Measurements from ENCODE around the gene HECTD3. TPM values are rescaled to one million over a fixed set of nuclear protein-coding genes. Genes with fewer than 3 reads are reported as not detected.
A peak's percentile ranks its signal among the peaks of the same experiment; 100 is the strongest.

HECTD3 gene
- total and polyA plus RNA-seq, 9 of the 15 experiments (the other 6 are each of a cell fraction or from before 2014, with no cell fraction given) = 6.3 to 50.8 (median 18.9) TPM

GRCh38 chr1:45012639-45013278, 1.6 kb upstream of the HECTD3 start (continued):
- TF ChIP-seq, protein P1, sequence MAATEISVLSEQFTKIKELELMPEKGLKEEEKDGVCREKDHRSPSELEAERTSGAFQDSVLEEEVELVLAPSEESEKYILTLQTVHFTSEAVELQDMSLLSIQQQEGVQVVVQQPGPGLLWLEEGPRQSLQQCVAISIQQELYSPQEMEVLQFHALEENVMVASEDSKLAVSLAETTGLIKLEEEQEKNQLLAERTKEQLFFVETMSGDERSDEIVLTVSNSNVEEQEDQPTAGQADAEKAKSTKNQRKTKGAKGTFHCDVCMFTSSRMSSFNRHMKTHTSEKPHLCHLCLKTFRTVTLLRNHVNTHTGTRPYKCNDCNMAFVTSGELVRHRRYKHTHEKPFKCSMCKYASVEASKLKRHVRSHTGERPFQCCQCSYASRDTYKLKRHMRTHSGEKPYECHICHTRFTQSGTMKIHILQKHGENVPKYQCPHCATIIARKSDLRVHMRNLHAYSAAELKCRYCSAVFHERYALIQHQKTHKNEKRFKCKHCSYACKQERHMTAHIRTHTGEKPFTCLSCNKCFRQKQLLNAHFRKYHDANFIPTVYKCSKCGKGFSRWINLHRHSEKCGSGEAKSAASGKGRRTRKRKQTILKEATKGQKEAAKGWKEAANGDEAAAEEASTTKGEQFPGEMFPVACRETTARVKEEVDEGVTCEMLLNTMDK (IDR thresholded peaks at IDR 0.05; ENCODE audit: borderline replicate concordance, insufficient read depth, low read depth, low read length, poor library complexity, severe bottlenecking) = no peak
- TF ChIP-seq SREBF1 (IDR thresholded peaks at IDR 0.05; ENCODE audit: borderline replicate concordance, low read depth, low read length) (0 out of 2 replicates have a peak, but pooled peaks have one; percentile 44), NR2C1 (IDR thresholded peaks at IDR 0.05) (no peak), NR2C1 (tag; IDR thresholded peaks at IDR 0.05) (peak; percentile 45; the same call in 1 of the 2 replicates), ILF3 (IDR thresholded peaks at IDR 0.05; ENCODE audit: borderline replicate concordance) (no peak), CGGBP1 (CRISPR knock-in tag; IDR thresholded peaks at IDR 0.05) (no peak), GABPA (tag; conservative IDR thresholded peaks at IDR 0.05; ENCODE audit: low read depth) (peak; percentile 41; the same call in 1 of the 2 replicates), CAMTA2 (CRISPR knock-in tag; conservative IDR thresholded peaks at IDR 0.05) (no peak), TAF15 (IDR thresholded peaks at IDR 0.05; ENCODE audit: low read depth, low read length) (no peak), HES1 (IDR thresholded peaks at IDR 0.05; ENCODE audit: low read depth) (peak; percentile 50; the same call in 1 of the 2 replicates), PHB (CRISPR knock-in tag; IDR thresholded peaks at IDR 0.05) (no peak), ZNF212 (CRISPR knock-in tag; IDR thresholded peaks at IDR 0.05) (no peak), TAF1 (IDR thresholded peaks at IDR 0.05; ENCODE audit: control insufficient read depth, extremely low read depth, insufficient read depth, low read length, severe bottlenecking) (peak; percentile 78), EWSR1 (IDR thresholded peaks at IDR 0.05; ENCODE audit: borderline replicate concordance, low read depth, partially characterized antibody) (no peak)
- TF ChIP-seq, protein P2, sequence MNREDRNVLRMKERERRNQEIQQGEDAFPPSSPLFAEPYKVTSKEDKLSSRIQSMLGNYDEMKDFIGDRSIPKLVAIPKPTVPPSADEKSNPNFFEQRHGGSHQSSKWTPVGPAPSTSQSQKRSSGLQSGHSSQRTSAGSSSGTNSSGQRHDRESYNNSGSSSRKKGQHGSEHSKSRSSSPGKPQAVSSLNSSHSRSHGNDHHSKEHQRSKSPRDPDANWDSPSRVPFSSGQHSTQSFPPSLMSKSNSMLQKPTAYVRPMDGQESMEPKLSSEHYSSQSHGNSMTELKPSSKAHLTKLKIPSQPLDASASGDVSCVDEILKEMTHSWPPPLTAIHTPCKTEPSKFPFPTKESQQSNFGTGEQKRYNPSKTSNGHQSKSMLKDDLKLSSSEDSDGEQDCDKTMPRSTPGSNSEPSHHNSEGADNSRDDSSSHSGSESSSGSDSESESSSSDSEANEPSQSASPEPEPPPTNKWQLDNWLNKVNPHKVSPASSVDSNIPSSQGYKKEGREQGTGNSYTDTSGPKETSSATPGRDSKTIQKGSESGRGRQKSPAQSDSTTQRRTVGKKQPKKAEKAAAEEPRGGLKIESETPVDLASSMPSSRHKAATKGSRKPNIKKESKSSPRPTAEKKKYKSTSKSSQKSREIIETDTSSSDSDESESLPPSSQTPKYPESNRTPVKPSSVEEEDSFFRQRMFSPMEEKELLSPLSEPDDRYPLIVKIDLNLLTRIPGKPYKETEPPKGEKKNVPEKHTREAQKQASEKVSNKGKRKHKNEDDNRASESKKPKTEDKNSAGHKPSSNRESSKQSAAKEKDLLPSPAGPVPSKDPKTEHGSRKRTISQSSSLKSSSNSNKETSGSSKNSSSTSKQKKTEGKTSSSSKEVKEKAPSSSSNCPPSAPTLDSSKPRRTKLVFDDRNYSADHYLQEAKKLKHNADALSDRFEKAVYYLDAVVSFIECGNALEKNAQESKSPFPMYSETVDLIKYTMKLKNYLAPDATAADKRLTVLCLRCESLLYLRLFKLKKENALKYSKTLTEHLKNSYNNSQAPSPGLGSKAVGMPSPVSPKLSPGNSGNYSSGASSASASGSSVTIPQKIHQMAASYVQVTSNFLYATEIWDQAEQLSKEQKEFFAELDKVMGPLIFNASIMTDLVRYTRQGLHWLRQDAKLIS (CRISPR knock-in tag; IDR thresholded peaks at IDR 0.05) = no peak; the same call in 1 of the 2 replicates
- TF ChIP-seq, protein P3, sequence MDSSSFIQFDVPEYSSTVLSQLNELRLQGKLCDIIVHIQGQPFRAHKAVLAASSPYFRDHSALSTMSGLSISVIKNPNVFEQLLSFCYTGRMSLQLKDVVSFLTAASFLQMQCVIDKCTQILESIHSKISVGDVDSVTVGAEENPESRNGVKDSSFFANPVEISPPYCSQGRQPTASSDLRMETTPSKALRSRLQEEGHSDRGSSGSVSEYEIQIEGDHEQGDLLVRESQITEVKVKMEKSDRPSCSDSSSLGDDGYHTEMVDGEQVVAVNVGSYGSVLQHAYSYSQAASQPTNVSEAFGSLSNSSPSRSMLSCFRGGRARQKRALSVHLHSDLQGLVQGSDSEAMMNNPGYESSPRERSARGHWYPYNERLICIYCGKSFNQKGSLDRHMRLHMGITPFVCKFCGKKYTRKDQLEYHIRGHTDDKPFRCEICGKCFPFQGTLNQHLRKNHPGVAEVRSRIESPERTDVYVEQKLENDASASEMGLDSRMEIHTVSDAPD (CRISPR knock-in tag; IDR thresholded peaks at IDR 0.05) = no peak
- TF ChIP-seq, protein P4, sequence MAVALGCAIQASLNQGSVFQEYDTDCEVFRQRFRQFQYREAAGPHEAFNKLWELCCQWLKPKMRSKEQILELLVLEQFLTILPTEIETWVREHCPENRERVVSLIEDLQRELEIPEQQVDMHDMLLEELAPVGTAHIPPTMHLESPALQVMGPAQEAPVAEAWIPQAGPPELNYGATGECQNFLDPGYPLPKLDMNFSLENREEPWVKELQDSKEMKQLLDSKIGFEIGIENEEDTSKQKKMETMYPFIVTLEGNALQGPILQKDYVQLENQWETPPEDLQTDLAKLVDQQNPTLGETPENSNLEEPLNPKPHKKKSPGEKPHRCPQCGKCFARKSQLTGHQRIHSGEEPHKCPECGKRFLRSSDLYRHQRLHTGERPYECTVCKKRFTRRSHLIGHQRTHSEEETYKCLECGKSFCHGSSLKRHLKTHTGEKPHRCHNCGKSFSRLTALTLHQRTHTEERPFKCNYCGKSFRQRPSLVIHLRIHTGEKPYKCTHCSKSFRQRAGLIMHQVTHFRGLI (CRISPR knock-in tag; IDR thresholded peaks at IDR 0.05) = no peak
